ENCODE measurements around the gene PTGES2. TPM values are rescaled to one million over a fixed set of nuclear protein-coding genes. Genes with fewer than 3 reads are reported as not detected.

PTGES2 gene
- total and polyA plus RNA-seq, 9 of the 15 experiments (the other 6 are each of a cell fraction or from before 2014, with no cell fraction given), result 2.4 to 196 (median 90.1) TPM

DNA sequence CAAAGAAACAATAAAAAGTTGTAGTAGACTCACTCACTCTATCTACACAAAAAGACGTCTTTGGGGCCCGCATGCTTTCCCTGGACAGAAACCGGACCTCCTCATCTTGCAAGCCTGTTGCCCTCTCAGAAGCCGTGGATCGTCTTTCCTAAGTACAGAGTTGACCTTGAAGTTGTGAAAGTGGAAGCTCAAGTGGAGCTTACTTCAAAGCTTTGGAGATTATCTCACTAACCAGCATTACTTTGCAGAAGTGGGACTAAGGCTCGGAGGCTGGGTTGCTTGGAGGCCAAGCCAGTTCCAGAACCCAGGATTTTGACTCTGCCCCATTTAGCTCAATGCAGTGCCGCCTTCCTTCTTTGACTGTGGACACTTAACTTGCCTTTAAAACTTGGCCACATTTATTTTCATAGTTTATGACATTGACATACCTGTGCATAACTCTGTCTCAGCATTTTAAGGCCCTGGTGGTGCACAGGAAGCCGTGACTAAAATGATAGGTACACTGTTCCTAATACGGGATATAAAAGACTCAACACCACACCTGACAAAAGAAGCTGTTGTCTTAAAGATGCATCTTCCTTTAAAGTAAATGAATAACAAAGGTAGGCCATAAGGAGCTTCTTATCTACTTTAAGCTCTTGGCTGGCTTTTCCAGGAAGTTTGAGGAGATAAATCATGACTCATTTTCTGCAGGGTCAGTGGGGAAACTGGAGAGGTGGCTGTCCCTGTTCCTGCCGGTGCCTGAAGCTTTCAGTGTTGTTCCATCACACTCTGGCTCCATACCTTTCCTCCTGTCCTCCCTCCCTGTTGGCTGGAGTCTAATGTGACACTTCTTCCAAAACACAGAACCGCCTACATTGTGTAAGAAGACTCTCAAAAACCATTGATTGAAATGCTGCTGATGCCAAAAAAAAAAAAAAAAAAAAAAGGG, 48.8 kb downstream of the PTGES2 start (continued):
- TF ChIP-seq ZNF589 (CRISPR knock-in tag; IDR thresholded peaks at IDR 0.05; ENCODE audit: low read depth), result no peak; the same call in 1 of the 2 replicates
- no peak for TF ChIP-seq PHTF2 (CRISPR knock-in tag; IDR thresholded peaks at IDR 0.05)
- TF ChIP-seq, protein P1, sequence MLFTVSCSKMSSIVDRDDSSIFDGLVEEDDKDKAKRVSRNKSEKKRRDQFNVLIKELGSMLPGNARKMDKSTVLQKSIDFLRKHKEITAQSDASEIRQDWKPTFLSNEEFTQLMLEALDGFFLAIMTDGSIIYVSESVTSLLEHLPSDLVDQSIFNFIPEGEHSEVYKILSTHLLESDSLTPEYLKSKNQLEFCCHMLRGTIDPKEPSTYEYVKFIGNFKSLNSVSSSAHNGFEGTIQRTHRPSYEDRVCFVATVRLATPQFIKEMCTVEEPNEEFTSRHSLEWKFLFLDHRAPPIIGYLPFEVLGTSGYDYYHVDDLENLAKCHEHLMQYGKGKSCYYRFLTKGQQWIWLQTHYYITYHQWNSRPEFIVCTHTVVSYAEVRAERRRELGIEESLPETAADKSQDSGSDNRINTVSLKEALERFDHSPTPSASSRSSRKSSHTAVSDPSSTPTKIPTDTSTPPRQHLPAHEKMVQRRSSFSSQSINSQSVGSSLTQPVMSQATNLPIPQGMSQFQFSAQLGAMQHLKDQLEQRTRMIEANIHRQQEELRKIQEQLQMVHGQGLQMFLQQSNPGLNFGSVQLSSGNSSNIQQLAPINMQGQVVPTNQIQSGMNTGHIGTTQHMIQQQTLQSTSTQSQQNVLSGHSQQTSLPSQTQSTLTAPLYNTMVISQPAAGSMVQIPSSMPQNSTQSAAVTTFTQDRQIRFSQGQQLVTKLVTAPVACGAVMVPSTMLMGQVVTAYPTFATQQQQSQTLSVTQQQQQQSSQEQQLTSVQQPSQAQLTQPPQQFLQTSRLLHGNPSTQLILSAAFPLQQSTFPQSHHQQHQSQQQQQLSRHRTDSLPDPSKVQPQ (CRISPR knock-in tag; IDR thresholded peaks at IDR 0.05; ENCODE audit: borderline replicate concordance), result no peak
- TF ChIP-seq, protein P2, sequence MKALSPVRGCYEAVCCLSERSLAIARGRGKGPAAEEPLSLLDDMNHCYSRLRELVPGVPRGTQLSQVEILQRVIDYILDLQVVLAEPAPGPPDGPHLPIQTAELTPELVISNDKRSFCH (CRISPR knock-in tag; IDR thresholded peaks at IDR 0.05), result no peak
- TF ChIP-seq, protein P2 (tag; IDR thresholded peaks at IDR 0.05), result peak; percentile 50; the same call in 1 of the 2 replicates
- TF ChIP-seq, protein P3, sequence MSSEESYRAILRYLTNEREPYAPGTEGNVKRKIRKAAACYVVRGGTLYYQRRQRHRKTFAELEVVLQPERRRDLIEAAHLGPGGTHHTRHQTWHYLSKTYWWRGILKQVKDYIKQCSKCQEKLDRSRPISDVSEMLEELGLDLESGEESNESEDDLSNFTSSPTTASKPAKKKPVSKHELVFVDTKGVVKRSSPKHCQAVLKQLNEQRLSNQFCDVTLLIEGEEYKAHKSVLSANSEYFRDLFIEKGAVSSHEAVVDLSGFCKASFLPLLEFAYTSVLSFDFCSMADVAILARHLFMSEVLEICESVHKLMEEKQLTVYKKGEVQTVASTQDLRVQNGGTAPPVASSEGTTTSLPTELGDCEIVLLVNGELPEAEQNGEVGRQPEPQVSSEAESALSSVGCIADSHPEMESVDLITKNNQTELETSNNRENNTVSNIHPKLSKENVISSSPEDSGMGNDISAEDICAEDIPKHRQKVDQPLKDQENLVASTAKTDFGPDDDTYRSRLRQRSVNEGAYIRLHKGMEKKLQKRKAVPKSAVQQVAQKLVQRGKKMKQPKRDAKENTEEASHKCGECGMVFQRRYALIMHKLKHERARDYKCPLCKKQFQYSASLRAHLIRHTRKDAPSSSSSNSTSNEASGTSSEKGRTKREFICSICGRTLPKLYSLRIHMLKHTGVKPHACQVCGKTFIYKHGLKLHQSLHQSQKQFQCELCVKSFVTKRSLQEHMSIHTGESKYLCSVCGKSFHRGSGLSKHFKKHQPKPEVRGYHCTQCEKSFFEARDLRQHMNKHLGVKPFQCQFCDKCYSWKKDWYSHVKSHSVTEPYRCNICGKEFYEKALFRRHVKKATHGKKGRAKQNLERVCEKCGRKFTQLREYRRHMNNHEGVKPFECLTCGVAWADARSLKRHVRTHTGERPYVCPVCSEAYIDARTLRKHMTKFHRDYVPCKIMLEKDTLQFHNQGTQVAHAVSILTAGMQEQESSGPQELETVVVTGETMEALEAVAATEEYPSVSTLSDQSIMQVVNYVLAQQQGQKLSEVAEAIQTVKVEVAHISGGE (CRISPR knock-in tag; IDR thresholded peaks at IDR 0.05), result 0 out of 6 replicates have a peak, but pooled peaks of 1 of the 3 experiments have one; percentile 18
- TF ChIP-seq KLF6 (CRISPR knock-in tag; IDR thresholded peaks at IDR 0.05; ENCODE audit: borderline replicate concordance), result no peak
- TF ChIP-seq, protein P4, sequence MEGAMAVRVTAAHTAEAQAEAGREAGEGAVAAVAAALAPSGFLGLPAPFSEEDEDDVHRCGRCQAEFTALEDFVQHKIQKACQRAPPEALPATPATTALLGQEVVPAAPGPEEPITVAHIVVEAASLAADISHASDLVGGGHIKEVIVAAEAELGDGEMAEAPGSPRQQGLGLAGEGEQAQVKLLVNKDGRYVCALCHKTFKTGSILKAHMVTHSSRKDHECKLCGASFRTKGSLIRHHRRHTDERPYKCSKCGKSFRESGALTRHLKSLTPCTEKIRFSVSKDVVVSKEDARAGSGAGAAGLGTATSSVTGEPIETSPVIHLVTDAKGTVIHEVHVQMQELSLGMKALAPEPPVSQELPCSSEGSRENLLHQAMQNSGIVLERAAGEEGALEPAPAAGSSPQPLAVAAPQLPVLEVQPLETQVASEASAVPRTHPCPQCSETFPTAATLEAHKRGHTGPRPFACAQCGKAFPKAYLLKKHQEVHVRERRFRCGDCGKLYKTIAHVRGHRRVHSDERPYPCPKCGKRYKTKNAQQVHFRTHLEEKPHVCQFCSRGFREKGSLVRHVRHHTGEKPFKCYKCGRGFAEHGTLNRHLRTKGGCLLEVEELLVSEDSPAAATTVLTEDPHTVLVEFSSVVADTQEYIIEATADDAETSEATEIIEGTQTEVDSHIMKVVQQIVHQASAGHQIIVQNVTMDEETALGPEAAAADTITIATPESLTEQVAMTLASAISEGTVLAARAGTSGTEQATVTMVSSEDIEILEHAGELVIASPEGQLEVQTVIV (CRISPR knock-in tag; IDR thresholded peaks at IDR 0.05; ENCODE audit: borderline replicate concordance), result no peak
- TF ChIP-seq ZNF57 (CRISPR knock-in tag; IDR thresholded peaks at IDR 0.05), result no peak
- TF ChIP-seq, protein P5, sequence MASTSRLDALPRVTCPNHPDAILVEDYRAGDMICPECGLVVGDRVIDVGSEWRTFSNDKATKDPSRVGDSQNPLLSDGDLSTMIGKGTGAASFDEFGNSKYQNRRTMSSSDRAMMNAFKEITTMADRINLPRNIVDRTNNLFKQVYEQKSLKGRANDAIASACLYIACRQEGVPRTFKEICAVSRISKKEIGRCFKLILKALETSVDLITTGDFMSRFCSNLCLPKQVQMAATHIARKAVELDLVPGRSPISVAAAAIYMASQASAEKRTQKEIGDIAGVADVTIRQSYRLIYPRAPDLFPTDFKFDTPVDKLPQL (IDR thresholded peaks at IDR 0.05; ENCODE audit: extremely low read depth, insufficient read length), result no peak
- TF ChIP-seq, protein P6, sequence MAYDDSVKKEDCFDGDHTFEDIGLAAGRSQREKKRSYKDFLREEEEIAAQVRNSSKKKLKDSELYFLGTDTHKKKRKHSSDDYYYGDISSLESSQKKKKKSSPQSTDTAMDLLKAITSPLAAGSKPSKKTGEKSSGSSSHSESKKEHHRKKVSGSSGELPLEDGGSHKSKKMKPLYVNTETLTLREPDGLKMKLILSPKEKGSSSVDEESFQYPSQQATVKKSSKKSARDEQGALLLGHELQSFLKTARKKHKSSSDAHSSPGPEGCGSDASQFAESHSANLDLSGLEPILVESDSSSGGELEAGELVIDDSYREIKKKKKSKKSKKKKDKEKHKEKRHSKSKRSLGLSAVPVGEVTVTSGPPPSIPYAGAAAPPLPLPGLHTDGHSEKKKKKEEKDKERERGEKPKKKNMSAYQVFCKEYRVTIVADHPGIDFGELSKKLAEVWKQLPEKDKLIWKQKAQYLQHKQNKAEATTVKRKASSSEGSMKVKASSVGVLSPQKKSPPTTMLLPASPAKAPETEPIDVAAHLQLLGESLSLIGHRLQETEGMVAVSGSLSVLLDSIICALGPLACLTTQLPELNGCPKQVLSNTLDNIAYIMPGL (CRISPR knock-in tag; IDR thresholded peaks at IDR 0.05), result no peak
- peak; percentile 56; the same call in 1 of the 2 replicates for TF ChIP-seq CXXC5 (CRISPR knock-in tag; IDR thresholded peaks at IDR 0.05)
- no peak for TF ChIP-seq ZNF444 (CRISPR knock-in tag; IDR thresholded peaks at IDR 0.05)
